ENCODE data around the gene C1QTNF6. TPM values are rescaled to one million over a fixed set of nuclear protein-coding genes. Genes with fewer than 3 reads are reported as not detected.

C1QTNF6 gene
- total RNA-seq, 1 experiment from 2014 or later = 1.7 TPM

- Histone ChIP-seq H3K9me3 (ENCODE audit: low read length) (no peaks in the 10 kb centered on the region), H3K79me2 (ENCODE audit: low read length) (no peaks in the 10 kb centered on the region), H4K20me1 (ENCODE audit: insufficient read depth, low read depth, low read length) (peaks cover 39% of the 10 kb centered on the region), H3K9me2 (replicated peaks; ENCODE audit: insufficient read depth, low read length) (no peaks in the 10 kb centered on the region), H3K27me3 (ENCODE audit: low read length) (no peaks in the 10 kb centered on the region), H3K27ac (ENCODE audit: low read length) (no peak overlapping the region), H3K4me3 (ENCODE audit: low read length) (no peak overlapping the region), H2AFZ (ENCODE audit: low read length) (no peak overlapping the region), H3K4me2 (ENCODE audit: low read depth, low read length, poor library complexity, severe bottlenecking) (no peak overlapping the region), H3K36me3 (ENCODE audit: insufficient read depth, low read length) (peaks cover 47% of the 10 kb centered on the region), H3K4me1 (ENCODE audit: low read length) (peaks cover 22% of the 10 kb centered on the region), H3K9ac (ENCODE audit: low read length) (no peak overlapping the region)
- peak; percentile 68 for DNase-seq
These were observed 37.4 kb upstream of the C1QTNF6 start for GRCh38 chr22:37225481-37225880.

GRCh38 chr22:37224757-37225420 lies 36.8 kb upstream of the C1QTNF6 start:
- no peak for DNase-seq
- Histone ChIP-seq H3K27ac (ENCODE audit: low read length) (no peak overlapping the region), H3K4me3 (ENCODE audit: low read length) (no peak overlapping the region), H2AFZ (ENCODE audit: low read length) (no peak overlapping the region), H3K9me3 (ENCODE audit: low read length) (no peaks in the 10 kb centered on the region), H3K79me2 (ENCODE audit: low read length) (no peaks in the 10 kb centered on the region), H3K27me3 (ENCODE audit: low read length) (no peaks in the 10 kb centered on the region), H3K9ac (ENCODE audit: low read length) (no peak overlapping the region), H3K4me1 (ENCODE audit: low read length) (peaks cover 21% of the 10 kb centered on the region), H3K9me2 (replicated peaks; ENCODE audit: insufficient read depth, low read length) (no peaks in the 10 kb centered on the region), H3K4me2 (ENCODE audit: low read depth, low read length, poor library complexity, severe bottlenecking) (no peak overlapping the region), H3K36me3 (ENCODE audit: insufficient read depth, low read length) (peaks cover 47% of the 10 kb centered on the region), H4K20me1 (ENCODE audit: insufficient read depth, low read depth, low read length) (peaks cover 39% of the 10 kb centered on the region)

GRCh38 chr22:37223965-37224551 lies 36.0 kb upstream of the C1QTNF6 start:
- no peak overlapping the region for H3K4me3 ChIP-seq (ENCODE audit: low read length)

GRCh38 chr22:37222440-37222971 lies 34.5 kb upstream of the C1QTNF6 start:
- H3K79me2 ChIP-seq (ENCODE audit: low read length) = no peaks in the 10 kb centered on the region
- H3K4me3 ChIP-seq (ENCODE audit: low read length) = no peak overlapping the region
- H3K9me3 ChIP-seq (ENCODE audit: low read length) = no peaks in the 10 kb centered on the region
- peaks cover 20% of the 10 kb centered on the region; the same call in 1 of the 2 replicates for H4K20me1 ChIP-seq (ENCODE audit: insufficient read depth, low read depth, low read length)
- DNase-seq = no peak
- no peak overlapping the region for H2AFZ ChIP-seq (ENCODE audit: low read length)
- no peak overlapping the region for H3K4me2 ChIP-seq (ENCODE audit: low read depth, low read length, poor library complexity, severe bottlenecking)
- no peaks in the 10 kb centered on the region for H3K9me2 ChIP-seq (replicated peaks; ENCODE audit: insufficient read depth, low read length)
- H3K27ac ChIP-seq (ENCODE audit: low read length) = no peak overlapping the region
- no peak overlapping the region for H3K9ac ChIP-seq (ENCODE audit: low read length)
- no peaks in the 10 kb centered on the region for H3K27me3 ChIP-seq (ENCODE audit: low read length)
- H3K36me3 ChIP-seq (ENCODE audit: insufficient read depth, low read length) = peaks cover 26% of the 10 kb centered on the region
- peaks cover 26% of the 10 kb centered on the region for H3K4me1 ChIP-seq (ENCODE audit: low read length)

More at GRCh38 chr22:37223965-37224551, 36.0 kb upstream of the C1QTNF6 start:
- no peaks in the 10 kb centered on the region for H3K9me2 ChIP-seq (replicated peaks; ENCODE audit: insufficient read depth, low read length)
- H3K4me1 ChIP-seq (ENCODE audit: low read length) = peaks cover 21% of the 10 kb centered on the region
- H3K36me3 ChIP-seq (ENCODE audit: insufficient read depth, low read length) = peaks cover 39% of the 10 kb centered on the region
- H3K27ac ChIP-seq (ENCODE audit: low read length) = no peak overlapping the region
- H3K9ac ChIP-seq (ENCODE audit: low read length) = no peak overlapping the region
- H2AFZ ChIP-seq (ENCODE audit: low read length) = no peak overlapping the region
- DNase-seq = no peak
- H3K79me2 ChIP-seq (ENCODE audit: low read length) = no peaks in the 10 kb centered on the region
- peaks cover 34% of the 10 kb centered on the region for H4K20me1 ChIP-seq (ENCODE audit: insufficient read depth, low read depth, low read length)
- no peaks in the 10 kb centered on the region for H3K9me3 ChIP-seq (ENCODE audit: low read length)
- no peaks in the 10 kb centered on the region for H3K27me3 ChIP-seq (ENCODE audit: low read length)
- no peak overlapping the region for H3K4me2 ChIP-seq (ENCODE audit: low read depth, low read length, poor library complexity, severe bottlenecking)

GRCh38 chr22:37221424-37222333 lies 33.6 kb upstream of the C1QTNF6 start:
- Histone ChIP-seq H3K9ac (ENCODE audit: low read length) (no peak overlapping the region), H3K4me3 (ENCODE audit: low read length) (no peak overlapping the region), H3K27ac (ENCODE audit: low read length) (no peak overlapping the region), H2AFZ (ENCODE audit: low read length) (no peak overlapping the region), H3K9me3 (ENCODE audit: low read length) (no peaks in the 10 kb centered on the region), H3K36me3 (ENCODE audit: insufficient read depth, low read length) (peaks cover 26% of the 10 kb centered on the region), H3K9me2 (replicated peaks; ENCODE audit: insufficient read depth, low read length) (no peaks in the 10 kb centered on the region), H3K27me3 (ENCODE audit: low read length) (no peaks in the 10 kb centered on the region), H4K20me1 (ENCODE audit: insufficient read depth, low read depth, low read length) (peaks cover 20% of the 10 kb centered on the region; the same call in 1 of the 2 replicates), H3K79me2 (ENCODE audit: low read length) (no peaks in the 10 kb centered on the region), H3K4me1 (ENCODE audit: low read length) (peaks cover 26% of the 10 kb centered on the region), H3K4me2 (ENCODE audit: low read depth, low read length, poor library complexity, severe bottlenecking) (no peak overlapping the region)
- no peak for DNase-seq

- Histone ChIP-seq H4K20me1 (ENCODE audit: insufficient read depth, low read depth, low read length) (peaks cover 10% of the 10 kb centered on the region; the same call in 1 of the 2 replicates), H3K27ac (ENCODE audit: low read length) (no peak overlapping the region), H3K9me2 (replicated peaks; ENCODE audit: insufficient read depth, low read length) (no peaks in the 10 kb centered on the region), H3K36me3 (ENCODE audit: insufficient read depth, low read length) (peaks cover 16% of the 10 kb centered on the region; the same call in 1 of the 2 replicates), H3K79me2 (ENCODE audit: low read length) (no peaks in the 10 kb centered on the region), H3K4me1 (ENCODE audit: low read length) (peaks cover 26% of the 10 kb centered on the region), H3K4me3 (ENCODE audit: low read length) (no peak overlapping the region), H3K9ac (ENCODE audit: low read length) (no peak overlapping the region), H3K9me3 (ENCODE audit: low read length) (no peaks in the 10 kb centered on the region), H3K27me3 (ENCODE audit: low read length) (no peaks in the 10 kb centered on the region), H2AFZ (ENCODE audit: low read length) (no peak overlapping the region), H3K4me2 (ENCODE audit: low read depth, low read length, poor library complexity, severe bottlenecking) (no peak overlapping the region)
- DNase-seq = no peak
These were observed 32.5 kb upstream of the C1QTNF6 start for GRCh38 chr22:37220543-37220981.

GRCh38 chr22:37219533-37219932 lies 31.5 kb upstream of the C1QTNF6 start:
- peak overlapping the region; percentile 44 for H3K9ac ChIP-seq (ENCODE audit: low read length)
- H4K20me1 ChIP-seq (ENCODE audit: insufficient read depth, low read depth, low read length) = peaks cover under 1% of the 10 kb centered on the region; the same call in 1 of the 2 replicates
- H3K4me2 ChIP-seq (ENCODE audit: low read depth, low read length, poor library complexity, severe bottlenecking) = peak overlapping the region; percentile 63
- H3K4me3 ChIP-seq (ENCODE audit: low read length) = peak overlapping the region; percentile 32; the same call in 1 of the 2 replicates
- no peaks in the 10 kb centered on the region for H3K9me3 ChIP-seq (ENCODE audit: low read length)
- H3K27ac ChIP-seq (ENCODE audit: low read length) = peak overlapping the region; percentile 67
- DNase-seq = no peak
- H3K4me1 ChIP-seq (ENCODE audit: low read length) = peaks cover 26% of the 10 kb centered on the region
- no peak overlapping the region for H2AFZ ChIP-seq (ENCODE audit: low read length)
- no peaks in the 10 kb centered on the region for H3K9me2 ChIP-seq (replicated peaks; ENCODE audit: insufficient read depth, low read length)
- no peaks in the 10 kb centered on the region for H3K27me3 ChIP-seq (ENCODE audit: low read length)
- 0 out of 2 replicates have a peak, but pooled peaks cover 7% of the 10 kb centered on the region for H3K36me3 ChIP-seq (ENCODE audit: insufficient read depth, low read length)
- H3K79me2 ChIP-seq (ENCODE audit: low read length) = no peaks in the 10 kb centered on the region

All from Karpas-422 (cell line).